ENCODE data around the gene CCER1.

GRCh38 chr12:90969346-90969745, 14.4 kb upstream of the CCER1 start:
- no peak for TF ChIP-seq CTCF (IDR thresholded peaks at IDR 0.05; ENCODE audit: low read depth, low read length, poor library complexity, severe bottlenecking)
- TF ChIP-seq EZH2phosphoT487 (IDR thresholded peaks at IDR 0.05; ENCODE audit: borderline replicate concordance, low read length): no peak
